Left colon (tissue), 2 donors: ENCODE measurements around the gene WFS1. TPM values are rescaled to one million over a fixed set of nuclear protein-coding genes. Genes with fewer than 3 reads are reported as not detected.

ENCODE experiments used
- ATAC-seq: fragments of 200-7000 bp; cut with Tn5 transposase; one replicate; pipeline ENCODE4 v1.9.1; 2020; ENCODE audit warnings: mild to moderate bottlenecking, moderate library complexity
- DNase-seq, 2 donors: peaks; one replicate each; pipeline ENCODE4 v3.0.0-alpha.2; 2020
- intact Hi-C, 2 donors: fragments of 100-400 bp; cut with DNase I in 1 of 2; cut with micrococcal nuclease in 1 of 2; formaldehyde crosslinking; loops; one replicate each; pipeline versions ENCODE4 v1.11.2 to v1.14.0; 2022; cut with DNase I, micrococcal nuclease
- total RNA-seq, 2 donors: library from RNA; stranded (reverse); fragmentation: NEBNext Ultra II Directional; extraction: Animal tissue kit (Norgen Biotek cat#: 25700); gene quantifications; one replicate each; pipeline ENCODE4 v1.2.1, GENCODE V29; 2021
- donor health status: DM: no; HTN: no; CAD: no.
- donor health status: DM: yes; HTN: yes; CAD: no.

WFS1 gene
- total RNA-seq, 2 donors from 2014 or later: 8.3 to 14.7 TPM

GRCh38 chr4:6308899-6309643 is 39.4 kb downstream of the WFS1 start:
- no peak for DNase-seq
- ATAC-seq: no peak
- intact Hi-C loops: no loop called here

GRCh38 chr4:6309777-6310176 is 40.1 kb downstream of the WFS1 start:
- ATAC-seq: no peak
- DNase-seq: no peak
- intact Hi-C loops: no loop called here

GRCh38 chr4:6313216-6313615 is 43.6 kb downstream of the WFS1 start:
- no peak for ATAC-seq
- no peak for DNase-seq
- intact Hi-C loops: no loop called here

- DNase-seq (no peak), ATAC-seq (no peak)
- intact Hi-C loops: no loop called here
These were observed 46.9 kb downstream of the WFS1 start for GRCh38 chr4:6316461-6317003.

GRCh38 chr4:6318206-6318605 is 48.6 kb downstream of the WFS1 start:
- DNase-seq (no peak), ATAC-seq (no peak)
- intact Hi-C loops: no loop called here

GRCh38 chr4:6319530-6320150 is 50.0 kb downstream of the WFS1 start:
- ATAC-seq (no peak), DNase-seq (no peak)
- intact Hi-C loops: no loop called here

- ATAC-seq (no peak), DNase-seq (no peak)
- intact Hi-C loops: no loop called here
These were observed 51.0 kb downstream of the WFS1 start for GRCh38 chr4:6320663-6321062.

- peak; percentile 73 for ATAC-seq
- no peak for DNase-seq
- intact Hi-C loops: no loop called here
These were observed 51.7 kb downstream of the WFS1 start for GRCh38 chr4:6321361-6321760.

GRCh38 chr4:6322067-6322760 is 52.6 kb downstream of the WFS1 start:
- ATAC-seq (no peak), DNase-seq (no peak)
- intact Hi-C loops: no loop called here

- intact Hi-C loops: no loop called here
- DNase-seq: no peak
- no peak for ATAC-seq
These were observed 53.3 kb downstream of the WFS1 start for GRCh38 chr4:6322761-6323566.

GRCh38 chr4:6324461-6324998 is 54.9 kb downstream of the WFS1 start:
- no peak for DNase-seq
- ATAC-seq: no peak
- intact Hi-C loops: no loop called here

GRCh38 chr4:6324999-6325787 is 55.5 kb downstream of the WFS1 start:
- DNase-seq (peak; percentile 51 to 63), ATAC-seq (peak; percentile 81)
- intact Hi-C loops: loop anchor here (5.0 kb wide), 1 partner anchor 73 kb away; no protein-coding TSS in a partner anchor

- intact Hi-C loops: loop anchor here (5.0 kb wide), 1 partner anchor 74 kb away; no protein-coding TSS in a partner anchor
- ATAC-seq: no peak
- DNase-seq: no peak
These were observed 56.2 kb downstream of the WFS1 start for GRCh38 chr4:6325788-6326290.

- DNase-seq: no peak
- intact Hi-C loops: loop anchor here (5.0 kb wide), 1 partner anchor 74 kb away; no protein-coding TSS in a partner anchor
- ATAC-seq: no peak
These were observed 56.8 kb downstream of the WFS1 start for GRCh38 chr4:6326312-6327060.

GRCh38 chr4:6327220-6327917 is 57.7 kb downstream of the WFS1 start:
- peak; percentile 56 to 81 for DNase-seq
- intact Hi-C loops: loop anchor here (5.0 kb wide), 1 partner anchor 75 kb away; no protein-coding TSS in a partner anchor
- peak; percentile 75 for ATAC-seq

- DNase-seq (no peak), ATAC-seq (no peak)
- intact Hi-C loops: loop anchor here (5.0 kb wide), 1 partner anchor 76 kb away; no protein-coding TSS in a partner anchor
These were observed 58.9 kb downstream of the WFS1 start for GRCh38 chr4:6328526-6328925.
